HG02973 (cell line): ENCODE measurements around the gene NTMT2.
"Not testable (repeated sequence)": the region's sequence is repeated elsewhere in the genome, so short reads cannot be mapped to it uniquely, and the experiment has no call there.

Source experiments
- ATAC-seq: cut with Tn5 transposase; IDR thresholded peaks from one replicate; pipeline ENCODE4 v1.9.1; 2021; ENCODE audit warnings: moderate library complexity; ENCODE audit not compliant: unreplicated experiment

The NTMT2 gene

GRCh38 chr1:170145770-170146676 is at the start of gene NTMT2:
TSS of gene NTMT2 (plus strand) at chr1:170145959. CDS start at chr1:170146108, 149 bp downstream.
- ATAC-seq = no peak

- no peak for ATAC-seq
Observed at GRCh38 chr1:170095976-170096748, 49.6 kb upstream of the NTMT2 start.

- ATAC-seq = no peak
Observed at GRCh38 chr1:170096806-170097340, 48.9 kb upstream of the NTMT2 start.

- ATAC-seq = no peak
Observed at GRCh38 chr1:170097449-170097948, 48.3 kb upstream of the NTMT2 start.

GRCh38 chr1:170113140-170113539 is 32.6 kb upstream of the NTMT2 start:
- ATAC-seq = not testable (repeated sequence)

- no peak for ATAC-seq
Observed at GRCh38 chr1:170114906-170115305, 30.9 kb upstream of the NTMT2 start.

- ATAC-seq = no peak
Observed at GRCh38 chr1:170122366-170122765, 23.4 kb upstream of the NTMT2 start.

GRCh38 chr1:170125269-170125668 is 20.5 kb upstream of the NTMT2 start:
- no peak for ATAC-seq

GRCh38 chr1:170126696-170127095 is 19.1 kb upstream of the NTMT2 start:
- peak; percentile 95 for ATAC-seq

GRCh38 chr1:170131450-170131849 is 14.3 kb upstream of the NTMT2 start:
- no peak for ATAC-seq

GRCh38 chr1:170131984-170132383 is 13.8 kb upstream of the NTMT2 start:
- no peak for ATAC-seq

- no peak for ATAC-seq
Observed at GRCh38 chr1:170133766-170134495, 11.8 kb upstream of the NTMT2 start.

GRCh38 chr1:170134521-170134920 is 11.2 kb upstream of the NTMT2 start:
- no peak for ATAC-seq

GRCh38 chr1:170140371-170140770 is 5.4 kb upstream of the NTMT2 start:
- ATAC-seq = no peak

- no peak for ATAC-seq
Observed at GRCh38 chr1:170145061-170145460, 698 bp upstream of the NTMT2 start.

GRCh38 chr1:170146720-170147263 is 1.0 kb downstream of the NTMT2 start:
- ATAC-seq = no peak

- ATAC-seq = no peak
Observed at GRCh38 chr1:170149241-170149640, 3.5 kb downstream of the NTMT2 start.

GRCh38 chr1:170150016-170150415 is 4.3 kb downstream of the NTMT2 start:
- no peak for ATAC-seq

GRCh38 chr1:170150921-170151320 is 5.2 kb downstream of the NTMT2 start:
- ATAC-seq = no peak

- ATAC-seq = no peak
Observed at GRCh38 chr1:170153417-170153816, 7.7 kb downstream of the NTMT2 start.
